HEK293 (cell line): ENCODE measurements around the gene HDAC1.
A peak's percentile ranks its signal among the peaks of the same experiment; 100 is the strongest.

ENCODE experiments used
- GFI1B ChIP-seq: fragments of 450-650 bp; formaldehyde crosslinking; IDR thresholded peaks from 2 replicates; pipeline ENCODE4 v1.5.1; 2016; ENCODE audit warnings: missing biosample characterization, missing genetic modification characterization
- KLF10 ChIP-seq: fragments of 450-650 bp; IDR thresholded peaks from 2 replicates; pipeline ENCODE4 v1.5.1; 2018; ENCODE audit warnings: missing biosample characterization, mild to moderate bottlenecking, missing genetic modification characterization
- PRDM2 ChIP-seq: fragments of 450-650 bp; formaldehyde crosslinking; IDR thresholded peaks from 2 replicates; pipeline ENCODE4 v1.5.1; 2016; ENCODE audit warnings: missing biosample characterization, missing genetic modification characterization, borderline replicate concordance
- PRDM6 ChIP-seq: fragments of 450-650 bp; formaldehyde crosslinking; IDR thresholded peaks from 2 replicates; pipeline ENCODE4 v1.5.1; 2017; ENCODE audit warnings: missing biosample characterization, missing genetic modification characterization
- SCRT2 ChIP-seq: fragments of 450-650 bp; formaldehyde crosslinking; IDR thresholded peaks from 2 replicates; pipeline ENCODE4 v1.5.1; 2016; ENCODE audit warnings: missing biosample characterization, missing genetic modification characterization
- SETDB1 ChIP-seq: IDR thresholded peaks from one replicate; pipeline ENCODE4 v1.6.1; 2017; ENCODE audit warnings: mild to moderate bottlenecking, low read length, moderate library complexity, mixed read lengths; ENCODE audit not compliant: insufficient read length
- YY1 ChIP-seq: fragments of 450-650 bp; formaldehyde crosslinking; IDR thresholded peaks from 2 replicates; pipeline ENCODE4 v1.5.1; 2018; ENCODE audit warnings: missing biosample characterization, missing genetic modification characterization
- ZFP3 ChIP-seq: fragments of 450-650 bp; formaldehyde crosslinking; IDR thresholded peaks from 2 replicates; pipeline ENCODE4 v1.5.1; 2016; ENCODE audit warnings: low read depth, missing biosample characterization, missing genetic modification characterization
- ZNF121 ChIP-seq: fragments of 450-650 bp; formaldehyde crosslinking; IDR thresholded peaks from 2 replicates; pipeline ENCODE4 v1.5.1; 2016; ENCODE audit warnings: missing biosample characterization, missing genetic modification characterization
- ZNF155 ChIP-seq: fragments of 450-650 bp; formaldehyde crosslinking; IDR thresholded peaks from 2 replicates; pipeline ENCODE4 v1.5.1; 2016; ENCODE audit warnings: missing biosample characterization, missing genetic modification characterization
- ZNF18 ChIP-seq: fragments of 450-650 bp; formaldehyde crosslinking; IDR thresholded peaks from 2 replicates; pipeline ENCODE4 v1.5.1; 2016; ENCODE audit warnings: missing biosample characterization, missing genetic modification characterization
- ZNF221 ChIP-seq: fragments of 450-650 bp; formaldehyde crosslinking; IDR thresholded peaks from 2 replicates; pipeline ENCODE4 v1.5.1; 2017; ENCODE audit warnings: missing biosample characterization, missing genetic modification characterization, borderline replicate concordance
- ZNF280C ChIP-seq: fragments of 450-650 bp; formaldehyde crosslinking; IDR thresholded peaks from 2 replicates; pipeline ENCODE4 v1.5.1; 2016; ENCODE audit warnings: missing biosample characterization, missing genetic modification characterization
- ZNF335 ChIP-seq: fragments of 450-650 bp; formaldehyde crosslinking; conservative IDR thresholded peaks from 2 replicates; pipeline ENCODE4 v1.5.1; 2016; ENCODE audit warnings: missing biosample characterization, missing genetic modification characterization
- ZNF366 ChIP-seq: fragments of 450-650 bp; formaldehyde crosslinking; conservative IDR thresholded peaks from 2 replicates; pipeline ENCODE4 v1.5.1; 2016; ENCODE audit warnings: missing biosample characterization, missing genetic modification characterization
- ZNF501 ChIP-seq: fragments of 450-650 bp; formaldehyde crosslinking; IDR thresholded peaks from 2 replicates; pipeline ENCODE4 v1.5.1; 2016; ENCODE audit warnings: missing biosample characterization, missing genetic modification characterization
- ZNF529 ChIP-seq: fragments of 450-650 bp; formaldehyde crosslinking; IDR thresholded peaks from 2 replicates; pipeline ENCODE4 v1.5.1; 2017; ENCODE audit warnings: missing genetic modification characterization, missing biosample characterization; ENCODE audit not compliant: insufficient replicate concordance
- ZNF549 ChIP-seq: fragments of 450-650 bp; IDR thresholded peaks from 2 replicates; pipeline ENCODE4 v1.5.1; 2018; ENCODE audit warnings: missing biosample characterization, missing genetic modification characterization, mild to moderate bottlenecking, inconsistent platforms, moderate library complexity
- ZNF623 ChIP-seq: fragments of 450-650 bp; formaldehyde crosslinking; IDR thresholded peaks from 2 replicates; pipeline ENCODE4 v1.5.1; 2016; ENCODE audit warnings: missing biosample characterization, missing genetic modification characterization
- ZNF658 ChIP-seq: fragments of 450-650 bp; formaldehyde crosslinking; IDR thresholded peaks from 2 replicates; pipeline ENCODE4; 2016; ENCODE audit warnings: missing biosample characterization, missing genetic modification characterization
- ZNF76 ChIP-seq: fragments of 450-650 bp; formaldehyde crosslinking; IDR thresholded peaks from 2 replicates; pipeline ENCODE4; 2016; ENCODE audit warnings: low read depth, missing biosample characterization, missing genetic modification characterization, borderline replicate concordance
- ZNF791 ChIP-seq: fragments of 450-650 bp; formaldehyde crosslinking; IDR thresholded peaks from 2 replicates; pipeline ENCODE4 v1.5.1; 2016; ENCODE audit warnings: missing biosample characterization, missing genetic modification characterization
- ZSCAN30 ChIP-seq: fragments of 450-650 bp; IDR thresholded peaks from 2 replicates; pipeline ENCODE4 v1.5.1; 2018; ENCODE audit warnings: missing biosample characterization, mild to moderate bottlenecking, missing genetic modification characterization, moderate library complexity
- TF ChIP-seq, protein P1 (sequence below): fragments of 450-650 bp; formaldehyde crosslinking; IDR thresholded peaks from 2 replicates; pipeline ENCODE4 v1.5.1; 2016; ENCODE audit warnings: missing biosample characterization, missing genetic modification characterization
- TF ChIP-seq, protein P2 (sequence below): IDR thresholded peaks from 2 replicates; pipeline ENCODE4 v1.6.1; 2011; ENCODE audit warnings: mild to moderate bottlenecking, low read depth, low read length, borderline replicate concordance

Gene HDAC1

GRCh38 chr1:32335790-32336590 is 44.1 kb downstream of the HDAC1 start, which contains the start of gene MARCKSL1 (continued):
- no peak for TF ChIP-seq PRDM2 (tag by site-specific recombination)
- TF ChIP-seq ZNF221, result no peak
- TF ChIP-seq ZNF155 (tag by site-specific recombination), result no peak
- TF ChIP-seq KLF10, result peak; percentile 64; the same call in 1 of the 2 replicates
- TF ChIP-seq, protein P1, sequence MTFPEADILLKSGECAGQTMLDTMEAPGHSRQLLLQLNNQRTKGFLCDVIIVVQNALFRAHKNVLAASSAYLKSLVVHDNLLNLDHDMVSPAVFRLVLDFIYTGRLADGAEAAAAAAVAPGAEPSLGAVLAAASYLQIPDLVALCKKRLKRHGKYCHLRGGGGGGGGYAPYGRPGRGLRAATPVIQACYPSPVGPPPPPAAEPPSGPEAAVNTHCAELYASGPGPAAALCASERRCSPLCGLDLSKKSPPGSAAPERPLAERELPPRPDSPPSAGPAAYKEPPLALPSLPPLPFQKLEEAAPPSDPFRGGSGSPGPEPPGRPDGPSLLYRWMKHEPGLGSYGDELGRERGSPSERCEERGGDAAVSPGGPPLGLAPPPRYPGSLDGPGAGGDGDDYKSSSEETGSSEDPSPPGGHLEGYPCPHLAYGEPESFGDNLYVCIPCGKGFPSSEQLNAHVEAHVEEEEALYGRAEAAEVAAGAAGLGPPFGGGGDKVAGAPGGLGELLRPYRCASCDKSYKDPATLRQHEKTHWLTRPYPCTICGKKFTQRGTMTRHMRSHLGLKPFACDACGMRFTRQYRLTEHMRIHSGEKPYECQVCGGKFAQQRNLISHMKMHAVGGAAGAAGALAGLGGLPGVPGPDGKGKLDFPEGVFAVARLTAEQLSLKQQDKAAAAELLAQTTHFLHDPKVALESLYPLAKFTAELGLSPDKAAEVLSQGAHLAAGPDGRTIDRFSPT, result no peak
- no peak for TF ChIP-seq SETDB1
- TF ChIP-seq ZNF791, result no peak
- TF ChIP-seq GFI1B (tag by site-specific recombination), result no peak
- no peak for TF ChIP-seq ZNF623 (tag by site-specific recombination)
- TF ChIP-seq ZNF121 (tag by site-specific recombination), result no peak
- TF ChIP-seq ZFP3 (tag by site-specific recombination), result no peak
- no peak for TF ChIP-seq PRDM6 (tag by site-specific recombination)
- 0 out of 2 replicates have a peak, but pooled peaks have one; percentile 33 for TF ChIP-seq ZSCAN30 (tag by site-specific recombination)
- no peak for TF ChIP-seq ZNF549
- no peak for TF ChIP-seq ZNF529 (tag by site-specific recombination)
- no peak for TF ChIP-seq ZNF501 (tag by site-specific recombination)
- no peak for TF ChIP-seq YY1 (tag by site-specific recombination)
- no peak for TF ChIP-seq ZNF280C (tag by site-specific recombination)
- peak; percentile 85 for TF ChIP-seq ZNF335
- TF ChIP-seq ZNF658 (tag by site-specific recombination), result no peak
- TF ChIP-seq ZNF76 (tag by site-specific recombination), result no peak
- TF ChIP-seq, protein P2, sequence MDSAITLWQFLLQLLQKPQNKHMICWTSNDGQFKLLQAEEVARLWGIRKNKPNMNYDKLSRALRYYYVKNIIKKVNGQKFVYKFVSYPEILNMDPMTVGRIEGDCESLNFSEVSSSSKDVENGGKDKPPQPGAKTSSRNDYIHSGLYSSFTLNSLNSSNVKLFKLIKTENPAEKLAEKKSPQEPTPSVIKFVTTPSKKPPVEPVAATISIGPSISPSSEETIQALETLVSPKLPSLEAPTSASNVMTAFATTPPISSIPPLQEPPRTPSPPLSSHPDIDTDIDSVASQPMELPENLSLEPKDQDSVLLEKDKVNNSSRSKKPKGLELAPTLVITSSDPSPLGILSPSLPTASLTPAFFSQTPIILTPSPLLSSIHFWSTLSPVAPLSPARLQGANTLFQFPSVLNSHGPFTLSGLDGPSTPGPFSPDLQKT, result no peak
- TF ChIP-seq ZNF366 (tag by site-specific recombination), result no peak
- no peak for TF ChIP-seq SCRT2
- no peak for TF ChIP-seq ZNF18
